ENCODE results near the gene TTC27. TPM values are rescaled to one million over a fixed set of nuclear protein-coding genes. Genes with fewer than 3 reads are reported as not detected.
"Not testable (repeated sequence)": the region's sequence is repeated elsewhere in the genome, so short reads cannot be mapped to it uniquely, and the experiment has no call there.

The TTC27 gene
- total RNA-seq, 1 donor from 2014 or later, result 118 TPM

DNA sequence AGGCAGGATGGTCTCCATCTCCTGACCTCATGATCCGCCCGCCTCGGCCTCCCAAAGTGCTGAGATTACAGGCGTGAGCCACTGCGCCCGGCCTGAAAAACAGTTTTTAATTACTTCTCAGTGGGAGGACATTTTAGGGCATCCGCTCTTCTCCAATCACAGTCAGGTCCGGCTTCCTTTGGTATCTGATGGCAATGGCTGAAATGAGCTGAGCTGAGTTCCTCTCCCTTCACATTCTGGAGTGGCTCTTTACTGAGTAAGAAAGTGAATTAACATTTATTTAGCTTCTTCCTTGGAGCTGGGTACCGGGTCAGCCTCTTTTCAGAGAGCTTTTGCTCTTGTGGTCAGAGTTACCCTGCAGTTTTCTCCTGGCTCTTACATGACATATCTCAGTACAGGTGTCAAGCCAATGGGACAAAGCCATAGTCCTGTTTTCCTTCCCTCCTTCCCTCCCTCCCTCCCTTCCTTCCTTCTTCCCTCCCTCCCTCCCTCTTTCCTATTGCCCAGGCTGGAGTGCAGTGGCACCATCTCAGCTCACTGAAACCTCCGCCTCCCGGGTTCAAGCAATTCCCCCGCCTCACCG, 1.1 kb upstream of the TTC27 start:
- no peaks in the 10 kb centered on the region for H3K27me3 ChIP-seq
- TF ChIP-seq, protein P1, sequence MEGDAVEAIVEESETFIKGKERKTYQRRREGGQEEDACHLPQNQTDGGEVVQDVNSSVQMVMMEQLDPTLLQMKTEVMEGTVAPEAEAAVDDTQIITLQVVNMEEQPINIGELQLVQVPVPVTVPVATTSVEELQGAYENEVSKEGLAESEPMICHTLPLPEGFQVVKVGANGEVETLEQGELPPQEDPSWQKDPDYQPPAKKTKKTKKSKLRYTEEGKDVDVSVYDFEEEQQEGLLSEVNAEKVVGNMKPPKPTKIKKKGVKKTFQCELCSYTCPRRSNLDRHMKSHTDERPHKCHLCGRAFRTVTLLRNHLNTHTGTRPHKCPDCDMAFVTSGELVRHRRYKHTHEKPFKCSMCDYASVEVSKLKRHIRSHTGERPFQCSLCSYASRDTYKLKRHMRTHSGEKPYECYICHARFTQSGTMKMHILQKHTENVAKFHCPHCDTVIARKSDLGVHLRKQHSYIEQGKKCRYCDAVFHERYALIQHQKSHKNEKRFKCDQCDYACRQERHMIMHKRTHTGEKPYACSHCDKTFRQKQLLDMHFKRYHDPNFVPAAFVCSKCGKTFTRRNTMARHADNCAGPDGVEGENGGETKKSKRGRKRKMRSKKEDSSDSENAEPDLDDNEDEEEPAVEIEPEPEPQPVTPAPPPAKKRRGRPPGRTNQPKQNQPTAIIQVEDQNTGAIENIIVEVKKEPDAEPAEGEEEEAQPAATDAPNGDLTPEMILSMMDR (IDR thresholded peaks at IDR 0.05), result no peak
- no peaks in the 10 kb centered on the region for H3K9me3 ChIP-seq
- peak overlapping the region; percentile 63 to 83 for H3K4me3 ChIP-seq
- H3K4me1 ChIP-seq, result peaks cover 12 to 22% of the 10 kb centered on the region in 2 donors
- peaks cover 5 to 12% of the 10 kb centered on the region in 2 donors for H3K36me3 ChIP-seq
- intact Hi-C loops (cut with DNase I), result loop anchor here (5.0 to 10.0 kb wide), 4 partner anchors 86 to 971 kb away; partner anchors contain the start of genes FAM98A and LTBP1
- H3K27ac ChIP-seq, result peak overlapping the region; percentile 70 to 74
- DNase-seq (ENCODE audit: low spot score in 2 of 2), result no peak

DNA sequence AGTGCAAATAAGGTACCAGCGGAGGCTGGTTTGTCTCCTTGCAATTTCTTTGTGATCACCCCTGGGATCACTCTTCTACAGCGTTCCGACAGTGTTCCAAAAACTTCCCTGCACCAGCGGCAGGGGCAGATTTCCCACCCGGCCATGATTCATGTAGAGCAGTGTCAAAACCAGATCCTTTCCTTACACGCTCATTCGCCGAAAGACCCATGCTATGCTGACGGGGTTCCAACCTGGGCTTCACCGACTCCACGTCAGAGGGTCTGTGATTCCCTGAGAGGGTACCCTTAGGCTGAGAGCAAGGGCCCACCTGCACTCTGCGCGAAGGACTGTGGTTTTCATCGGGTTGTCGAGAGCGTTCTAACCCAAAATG, 423 bp upstream of the TTC27 start:
- Histone ChIP-seq H3K4me3 (peak overlapping the region; percentile 63 to 83), H3K9me3 (no peaks in the 10 kb centered on the region), H3K27me3 (no peaks in the 10 kb centered on the region), H3K36me3 (peaks cover 8 to 9% of the 10 kb centered on the region in 2 donors), H3K4me1 (peaks cover 10 to 15% of the 10 kb centered on the region in 2 donors), H3K27ac (peak overlapping the region; percentile 70 to 74)
- intact Hi-C loops (cut with DNase I), result loop anchor here (5.0 to 10.0 kb wide), 4 partner anchors 85 to 970 kb away; partner anchors contain the start of genes FAM98A and LTBP1
- TF ChIP-seq, protein P1 (IDR thresholded peaks at IDR 0.05), result peak in 2 of 3 experiments; percentile 29 to 48
- DNase-seq (ENCODE audit: low spot score in 2 of 2), result peak in 1 of 2 donors; percentile 78

DNA sequence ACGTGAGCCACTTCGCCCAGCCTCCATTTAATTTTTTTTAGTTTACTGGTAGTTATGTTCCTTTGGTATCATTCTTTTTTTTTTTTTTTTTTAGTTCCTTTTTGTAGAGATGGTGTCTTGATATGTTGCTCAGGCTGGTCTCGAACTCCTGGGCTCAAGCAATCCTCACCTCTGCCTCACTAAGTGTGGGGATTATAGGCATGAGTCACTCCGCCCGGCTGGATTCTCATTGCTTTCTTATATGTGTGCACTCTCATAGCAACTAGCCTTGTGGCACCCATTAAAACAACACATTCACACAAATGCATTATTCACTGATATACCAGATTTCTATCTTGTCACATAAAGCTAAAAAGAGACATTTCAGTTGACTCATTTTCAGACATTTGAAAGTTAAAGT, 4.2 kb downstream of the TTC27 start:
- H3K27ac ChIP-seq, result no peak overlapping the region
- no peak overlapping the region for H3K4me3 ChIP-seq
- TF ChIP-seq, protein P1 (IDR thresholded peaks at IDR 0.05), result no peak
- H3K27me3 ChIP-seq, result no peaks in the 10 kb centered on the region
- peaks cover 39 to 43% of the 10 kb centered on the region in 2 donors for H3K36me3 ChIP-seq
- H3K4me1 ChIP-seq, result peaks cover 5 to 8% of the 10 kb centered on the region in 2 donors
- intact Hi-C loops (cut with DNase I), result no loop called here
- no peak for DNase-seq (ENCODE audit: low spot score in 2 of 2)
- no peaks in the 10 kb centered on the region for H3K9me3 ChIP-seq

DNA sequence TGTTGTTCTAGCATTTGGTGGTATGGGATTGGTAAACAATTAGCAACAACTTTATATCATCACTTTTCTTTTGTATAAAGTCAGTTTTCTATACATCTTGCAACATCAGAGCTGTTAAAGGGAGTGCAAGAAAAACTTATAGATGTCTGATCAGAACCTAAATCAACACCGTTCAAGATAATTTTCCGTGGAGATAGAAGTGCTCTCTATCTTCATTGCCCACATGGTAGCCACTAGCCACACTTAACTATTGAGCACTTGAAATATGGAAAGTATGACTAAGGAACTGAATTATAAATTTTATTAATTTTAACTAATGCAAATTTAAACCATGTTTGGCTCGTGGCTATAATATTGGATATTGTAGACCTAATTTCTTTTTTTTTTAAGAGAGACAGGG, 5.2 kb downstream of the TTC27 start:
- no peaks in the 10 kb centered on the region for H3K27me3 ChIP-seq
- H3K9me3 ChIP-seq, result no peaks in the 10 kb centered on the region
- no peak for DNase-seq (ENCODE audit: low spot score in 2 of 2)
- H3K36me3 ChIP-seq, result peaks cover 46 to 52% of the 10 kb centered on the region in 2 donors
- TF ChIP-seq, protein P1 (IDR thresholded peaks at IDR 0.05), result no peak
- no peak overlapping the region for H3K27ac ChIP-seq
- H3K4me1 ChIP-seq, result peaks cover 5 to 8% of the 10 kb centered on the region in 2 donors
- H3K4me3 ChIP-seq, result no peak overlapping the region
- intact Hi-C loops (cut with DNase I), result no loop called here

- peaks cover 51 to 90% of the 10 kb centered on the region in 2 donors for H3K36me3 ChIP-seq
- DNase-seq (ENCODE audit: low spot score in 2 of 2); H3K4me1 ChIP-seq; intact Hi-C loops (cut with DNase I); H3K27ac ChIP-seq; H3K27me3 ChIP-seq; H3K9me3 ChIP-seq; H3K4me3 ChIP-seq: not testable (repeated sequence)
These were observed 10.7 kb downstream of the TTC27 start for GRCh38 chr2:32638548-32638947.

GRCh38 chr2:32641180-32641579, 13.3 kb downstream of the TTC27 start:
- intact Hi-C loops (cut with DNase I), result no loop called here
- TF ChIP-seq, protein P1 (IDR thresholded peaks at IDR 0.05), result no peak
- Histone ChIP-seq H3K36me3 (peaks cover 46 to 70% of the 10 kb centered on the region in 2 donors), H3K27me3 (no peaks in the 10 kb centered on the region), H3K27ac (no peak overlapping the region), H3K9me3 (no peaks in the 10 kb centered on the region), H3K4me3 (no peak overlapping the region), H3K4me1 (no peaks in the 10 kb centered on the region)
- no peak for DNase-seq (ENCODE audit: low spot score in 2 of 2)

Measured in ascending aorta (tissue), 2 donors.